ENCODE measurements around the gene IL9.

DNA sequence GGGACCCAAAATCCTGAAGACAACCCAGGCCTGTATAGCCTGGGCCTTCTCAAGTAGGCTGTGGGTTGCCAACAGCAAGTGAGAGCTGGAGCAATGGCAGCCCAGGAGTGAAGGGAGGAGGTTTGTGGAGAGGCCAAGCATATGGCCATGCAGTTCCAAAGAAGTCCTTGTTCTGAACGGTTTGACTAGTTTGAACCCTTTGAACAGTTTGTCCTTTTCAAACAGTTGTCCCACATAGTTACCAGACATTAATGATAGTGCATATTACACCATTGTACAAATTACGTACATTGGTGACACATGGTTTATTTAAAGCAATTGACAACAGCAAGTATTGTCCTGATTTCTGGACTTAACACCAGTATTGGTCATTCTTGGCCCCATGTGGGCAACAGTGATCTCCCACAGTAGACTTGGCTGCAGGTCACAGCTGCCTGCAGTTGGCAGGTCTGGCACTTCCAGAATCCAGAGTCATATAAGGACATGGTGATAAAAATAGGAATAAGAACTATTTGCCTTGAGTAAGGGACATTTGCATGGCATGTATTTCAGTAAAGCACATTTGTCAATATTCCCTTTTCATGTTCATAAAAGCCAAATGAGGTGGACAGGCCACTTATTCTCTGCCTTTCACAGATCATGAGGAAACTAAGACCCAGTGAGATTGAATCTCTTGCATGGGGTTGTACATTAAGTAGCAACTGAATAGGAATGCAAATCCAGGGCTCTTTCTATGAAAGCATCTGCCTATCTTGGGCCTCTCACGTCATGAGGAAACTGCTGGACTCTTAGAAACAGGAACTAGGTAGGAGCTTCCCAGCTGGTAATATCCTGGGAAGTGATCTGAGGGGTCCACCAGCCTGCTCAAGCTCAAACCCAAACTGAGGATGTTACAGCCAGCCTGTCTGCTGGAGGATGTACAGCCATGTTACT, 30.9 kb downstream of the IL9 start:
- TF ChIP-seq CTCF (IDR thresholded peaks at IDR 0.05; ENCODE audit: insufficient read depth, low read length, poor library complexity, severe bottlenecking) (no peak), EZH2phosphoT487 (conservative IDR thresholded peaks at IDR 0.05; ENCODE audit: low read length) (no peak)
